HepG2 (cell line): ENCODE measurements around the gene ARHGAP23. TPM values are rescaled to one million over a fixed set of nuclear protein-coding genes. Genes with fewer than 3 reads are reported as not detected.
A peak's percentile ranks its signal among the peaks of the same experiment; 100 is the strongest.

ENCODE experiments used
- BCL6 ChIP-seq: IDR thresholded peaks from 2 replicates; pipeline ENCODE4 v1.6.1; 2016; ENCODE audit warnings: missing genetic modification reagents, missing compliant biosample characterization
- DMAP1 ChIP-seq: IDR thresholded peaks from 2 replicates; pipeline ENCODE4 v1.6.1; 2016
- EP300 ChIP-seq, 3 experiments: sonication (generic) in 1 of 3; formaldehyde crosslinking in 1 of 3; IDR thresholded peaks; 2 replicates each; pipeline versions ENCODE4 v1.5.1 to v1.6.1; 2011 to 2020; ENCODE audit warnings: low read depth in 2 of 3, low read length in 2 of 3, borderline replicate concordance in 1 of 3, improper control_type of control experiment in 1 of 3, mild to moderate bottlenecking in 1 of 3, missing genetic modification reagents in 1 of 3, moderate library complexity in 1 of 3
- FLYWCH1 ChIP-seq: sonication (generic); formaldehyde crosslinking; IDR thresholded peaks from 2 replicates; pipeline ENCODE4 v1.8.1; 2023; ENCODE audit warnings: mild to moderate bottlenecking, missing genetic modification reagents
- FOXK1 ChIP-seq: sonication (generic); formaldehyde crosslinking; IDR thresholded peaks from 2 replicates; pipeline ENCODE4 v1.4.0; 2020; ENCODE audit warnings: low read depth, missing genetic modification reagents, borderline replicate concordance
- FUBP1 ChIP-seq: sonication (generic); formaldehyde crosslinking; IDR thresholded peaks from 2 replicates; pipeline ENCODE4 v1.5.1; 2020; ENCODE audit warnings: missing genetic modification reagents, mild to moderate bottlenecking, borderline replicate concordance
- KDM5B ChIP-seq: sonication (generic); formaldehyde crosslinking; IDR thresholded peaks from 2 replicates; pipeline ENCODE4 v1.4.0; 2020; ENCODE audit warnings: missing genetic modification reagents, mild to moderate bottlenecking, borderline replicate concordance
- KLF6 ChIP-seq: IDR thresholded peaks from 2 replicates; pipeline ENCODE4 v1.8.0; 2016; ENCODE audit warnings: missing biosample characterization, missing genetic modification reagents
- MED8 ChIP-seq: sonication (generic); formaldehyde crosslinking; IDR thresholded peaks from 2 replicates; pipeline ENCODE4 v1.8.1; 2023; ENCODE audit warnings: mild to moderate bottlenecking, missing genetic modification reagents; ENCODE audit not compliant: insufficient replicate concordance
- NFKBIZ ChIP-seq: IDR thresholded peaks from 2 replicates; pipeline ENCODE4 v1.6.1; 2018; ENCODE audit warnings: missing genetic modification reagents, missing compliant biosample characterization
- NR1H2 ChIP-seq: sonication (generic); formaldehyde crosslinking; IDR thresholded peaks from 2 replicates; pipeline ENCODE4 v1.8.1; 2022; ENCODE audit warnings: low read depth, missing genetic modification reagents, borderline replicate concordance
- NR2C2 ChIP-seq: sonication (generic); formaldehyde crosslinking; IDR thresholded peaks from 2 replicates; pipeline ENCODE4 v1.4.0; 2020; ENCODE audit warnings: missing genetic modification reagents, mild to moderate bottlenecking, moderate library complexity, borderline replicate concordance
- NR3C1 ChIP-seq: sonication (generic); formaldehyde crosslinking; IDR thresholded peaks from 2 replicates; pipeline ENCODE4 v1.4.0; 2020; ENCODE audit warnings: missing genetic modification reagents
- TOE1 ChIP-seq: sonication (generic); formaldehyde crosslinking; IDR thresholded peaks from 2 replicates; pipeline ENCODE4 v1.4.0; 2020; ENCODE audit warnings: mild to moderate bottlenecking, missing genetic modification reagents
- UBTF ChIP-seq: sonication (generic); formaldehyde crosslinking; IDR thresholded peaks from 2 replicates; pipeline ENCODE4 v1.4.0; 2020; ENCODE audit warnings: mild to moderate bottlenecking, missing genetic modification reagents
- ZBTB1 ChIP-seq: sonication (generic); formaldehyde crosslinking; IDR thresholded peaks from 2 replicates; pipeline ENCODE4 v1.4.0; 2020; ENCODE audit warnings: missing genetic modification reagents, borderline replicate concordance
- ZNF234 ChIP-seq: sonication (generic); formaldehyde crosslinking; conservative IDR thresholded peaks from 2 replicates; pipeline ENCODE4 v1.5.1; 2020; ENCODE audit warnings: mild to moderate bottlenecking, missing genetic modification reagents
- ZNF569 ChIP-seq: sonication (generic); formaldehyde crosslinking; IDR thresholded peaks from 2 replicates; pipeline ENCODE4 v1.5.0; 2020; ENCODE audit warnings: mild to moderate bottlenecking, missing genetic modification reagents, moderate library complexity, borderline replicate concordance
- ZNF749 ChIP-seq: sonication (generic); formaldehyde crosslinking; IDR thresholded peaks from 2 replicates; pipeline ENCODE4 v1.8.0; 2022; ENCODE audit warnings: mild to moderate bottlenecking, missing genetic modification reagents, moderate library complexity, borderline replicate concordance
- ZNF841 ChIP-seq: sonication (generic); formaldehyde crosslinking; IDR thresholded peaks from 2 replicates; pipeline ENCODE4 v1.8.1; 2023; ENCODE audit warnings: missing genetic modification reagents, borderline replicate concordance
- ZSCAN12 ChIP-seq: sonication (generic); formaldehyde crosslinking; IDR thresholded peaks from 2 replicates; pipeline ENCODE4 v1.9.0; 2021; ENCODE audit warnings: mild to moderate bottlenecking, missing genetic modification reagents
- polyA plus RNA-seq, 8 experiments: library from polyadenylated mRNA; depleted of rRNA in 3 of 8; stranded (reverse) in 7 of 8; unstranded in 1 of 8; fragments of >200 nt; fragmentation: Illumina TruSeq in 4 of 8; extraction: Trizol in 4 of 8; gene quantifications; 2 replicates each; pipeline versions ENCODE4 v1.2.1 to v1.2.3, GENCODE V29; 2011 to 2016; ENCODE audit warnings: low read depth in 4 of 8, missing spikeins in 1 of 8, mixed read lengths in 1 of 8; ENCODE audit not compliant: insufficient read depth in 1 of 8
- total RNA-seq, 5 experiments: library from RNA; depleted of rRNA; stranded (reverse); fragments of >200 nt; fragmentation: Illumina TruSeq; extraction: Trizol; gene quantifications; 2 replicates each; pipeline ENCODE4 v1.2.3, GENCODE V29; 2016; ENCODE audit warnings: low read depth in 1 of 5
- TF ChIP-seq, protein P1 (sequence below): IDR thresholded peaks from 2 replicates; pipeline ENCODE4 v1.6.1; 2016; ENCODE audit warnings: missing compliant biosample characterization, missing genetic modification reagents, borderline replicate concordance

ARHGAP23 gene
- total and polyA plus RNA-seq, 2 of the 13 experiments (the other 11 are each of a cell fraction or from before 2014, with no cell fraction given): 0.03 TPM; not detected in 1

DNA sequence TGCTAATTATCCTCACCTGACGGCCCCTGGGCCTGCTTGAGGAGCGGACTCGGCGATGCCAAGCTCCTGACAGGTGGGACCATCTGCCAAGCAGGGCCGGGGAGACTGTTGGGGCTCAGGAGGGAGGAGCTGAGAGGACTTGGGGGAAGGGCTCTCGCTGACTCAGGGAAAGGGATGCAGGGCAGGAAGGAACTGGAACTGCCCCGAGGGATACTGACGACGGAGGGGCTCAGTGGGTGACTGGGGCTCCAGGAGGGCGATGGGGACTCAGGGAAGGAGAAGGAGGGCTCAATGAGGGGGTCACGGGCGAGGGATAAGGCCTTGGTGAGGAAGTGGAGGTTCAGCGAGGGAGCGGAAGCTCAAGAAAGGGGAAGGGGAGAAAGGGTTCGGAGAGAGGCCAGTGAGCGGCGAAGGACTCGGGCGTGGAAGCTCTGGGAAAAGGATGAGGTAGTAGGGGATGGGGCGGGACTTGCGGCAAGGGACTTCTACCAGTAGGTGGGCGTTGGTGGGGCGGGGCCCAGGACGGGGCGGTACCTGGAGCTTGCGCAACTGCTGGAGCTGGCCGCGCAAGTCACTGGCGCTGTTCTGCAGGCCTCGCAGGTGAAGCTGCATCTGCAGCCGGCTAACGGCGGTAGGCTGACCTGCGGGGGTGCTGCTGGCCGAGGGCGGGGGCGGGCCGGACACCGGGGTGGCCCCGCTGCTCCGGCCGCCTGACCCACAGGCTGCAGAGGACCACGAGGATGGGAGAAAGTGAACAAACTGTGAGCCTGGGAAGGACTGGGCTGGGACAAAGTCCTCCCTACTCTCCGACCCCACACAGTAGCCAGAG, 131.0 kb downstream of the ARHGAP23 start (continued):
- TF ChIP-seq EP300 (IDR thresholded peaks at IDR 0.05; ENCODE audit: low read depth in 2 of 2, low read length in 2 of 2): peak; percentile 20 to 63; a peak in 2 of 4 replicates
- TF ChIP-seq EP300 (CRISPR knock-in tag; IDR thresholded peaks at IDR 0.05; ENCODE audit: borderline replicate concordance): no peak
- TF ChIP-seq, protein P1, sequence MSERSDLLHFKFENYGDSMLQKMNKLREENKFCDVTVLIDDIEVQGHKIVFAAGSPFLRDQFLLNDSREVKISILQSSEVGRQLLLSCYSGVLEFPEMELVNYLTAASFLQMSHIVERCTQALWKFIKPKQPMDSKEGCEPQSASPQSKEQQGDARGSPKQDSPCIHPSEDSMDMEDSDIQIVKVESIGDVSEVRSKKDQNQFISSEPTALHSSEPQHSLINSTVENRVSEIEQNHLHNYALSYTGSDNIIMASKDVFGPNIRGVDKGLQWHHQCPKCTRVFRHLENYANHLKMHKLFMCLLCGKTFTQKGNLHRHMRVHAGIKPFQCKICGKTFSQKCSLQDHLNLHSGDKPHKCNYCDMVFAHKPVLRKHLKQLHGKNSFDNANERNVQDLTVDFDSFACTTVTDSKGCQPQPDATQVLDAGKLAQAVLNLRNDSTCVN (CRISPR knock-in tag): no peak
- no peak for TF ChIP-seq NR1H2 (CRISPR knock-in tag)
- TF ChIP-seq ZNF749 (CRISPR knock-in tag): no peak
- TF ChIP-seq FUBP1: no peak
- TF ChIP-seq NR3C1: no peak
- peak; percentile 43; the same call in 1 of the 2 replicates for TF ChIP-seq BCL6 (CRISPR knock-in tag)
- peak; percentile 78 for TF ChIP-seq UBTF (CRISPR knock-in tag)
- 0 out of 2 replicates have a peak, but pooled peaks have one; percentile 56 for TF ChIP-seq FLYWCH1 (CRISPR knock-in tag)
- TF ChIP-seq ZNF569 (CRISPR knock-in tag): no peak
- TF ChIP-seq KLF6: 0 out of 2 replicates have a peak, but pooled peaks have one; percentile 37
- no peak for TF ChIP-seq MED8 (CRISPR knock-in tag)
- 0 out of 2 replicates have a peak, but pooled peaks have one; percentile 28 for TF ChIP-seq FOXK1
- TF ChIP-seq ZNF234: 0 out of 2 replicates have a peak, but pooled peaks have one; percentile 75
- no peak for TF ChIP-seq TOE1
- TF ChIP-seq NFKBIZ (CRISPR knock-in tag): peak; percentile 19; the same call in 1 of the 2 replicates
- no peak; the same call in 1 of the 2 replicates for TF ChIP-seq DMAP1 (CRISPR knock-in tag)
- TF ChIP-seq ZNF841 (CRISPR knock-in tag): no peak
- peak; percentile 44; the same call in 1 of the 2 replicates for TF ChIP-seq NR2C2 (CRISPR knock-in tag)
- no peak for TF ChIP-seq ZBTB1 (CRISPR knock-in tag)
- TF ChIP-seq KDM5B (CRISPR knock-in tag): peak; percentile 55
- no peak for TF ChIP-seq ZSCAN12 (CRISPR knock-in tag)
